ENCODE results near the gene CFAP77.
A peak's percentile ranks its signal among the peaks of the same experiment; 100 is the strongest.

Gene CFAP77

GRCh38 chr9:132410642-132411041 lies 631 bp downstream of the CFAP77 start:
- Histone ChIP-seq H3K27ac (replicated peaks) (no peak overlapping the region), H3K4me3 (replicated peaks; ENCODE audit: insufficient read depth, low read length) (peak overlapping the region; percentile 8; the same call in 1 of the 2 replicates), H3K27me3 (ENCODE audit: insufficient read depth, poor library complexity, severe bottlenecking) (peaks cover 36% of the 10 kb centered on the region)
- TF ChIP-seq CTCF (IDR thresholded peaks at IDR 0.05; ENCODE audit: insufficient read depth, low read length): no peak
- TF ChIP-seq REST (IDR thresholded peaks at IDR 0.05; ENCODE audit: insufficient replicate concordance, low read depth): no peak
- no peak for TF ChIP-seq SPI1 (IDR thresholded peaks at IDR 0.05; ENCODE audit: borderline replicate concordance, low read depth)
- no peak for TF ChIP-seq POLR2AphosphoS5 (IDR thresholded peaks at IDR 0.05; ENCODE audit: low read depth)
- no peak for TF ChIP-seq GABPA (IDR thresholded peaks at IDR 0.05; ENCODE audit: low read depth)
- DNase-seq (ENCODE audit: low read depth in 1 of 2, low spot score in 1 of 2): no peak

- DNase-seq (ENCODE audit: low read depth in 1 of 2, low spot score in 1 of 2): peak in 1 of 2 experiments; percentile 36
- Histone ChIP-seq H3K27ac (replicated peaks) (no peak overlapping the region), H3K4me3 (replicated peaks; ENCODE audit: insufficient read depth, low read length) (0 out of 2 replicates have a peak overlapping the region, but pooled peaks have one; percentile 8), H3K27me3 (ENCODE audit: insufficient read depth, poor library complexity, severe bottlenecking) (peaks cover 40% of the 10 kb centered on the region)
- TF ChIP-seq REST (IDR thresholded peaks at IDR 0.05; ENCODE audit: insufficient replicate concordance, low read depth): no peak
- TF ChIP-seq CTCF (IDR thresholded peaks at IDR 0.05; ENCODE audit: insufficient read depth, low read length): peak; percentile 18
- no peak for TF ChIP-seq POLR2AphosphoS5 (IDR thresholded peaks at IDR 0.05; ENCODE audit: low read depth)
- no peak for TF ChIP-seq SPI1 (IDR thresholded peaks at IDR 0.05; ENCODE audit: borderline replicate concordance, low read depth)
- TF ChIP-seq GABPA (IDR thresholded peaks at IDR 0.05; ENCODE audit: low read depth): no peak
These were observed 1.1 kb downstream of the CFAP77 start for GRCh38 chr9:132411091-132411508.

GRCh38 chr9:132412089-132412488 lies 2.1 kb downstream of the CFAP77 start:
- H3K4me3 ChIP-seq (replicated peaks; ENCODE audit: insufficient read depth, low read length): no peak overlapping the region
- DNase-seq (ENCODE audit: low read depth in 1 of 2, low spot score in 1 of 2): no peak
- peaks cover 40% of the 10 kb centered on the region for H3K27me3 ChIP-seq (ENCODE audit: insufficient read depth, poor library complexity, severe bottlenecking)
- no peak overlapping the region for H3K27ac ChIP-seq (replicated peaks)
- TF ChIP-seq REST (IDR thresholded peaks at IDR 0.05; ENCODE audit: insufficient replicate concordance, low read depth): no peak
- no peak for TF ChIP-seq SPI1 (IDR thresholded peaks at IDR 0.05; ENCODE audit: borderline replicate concordance, low read depth)
- TF ChIP-seq CTCF (IDR thresholded peaks at IDR 0.05; ENCODE audit: insufficient read depth, low read length): no peak
- TF ChIP-seq POLR2AphosphoS5 (IDR thresholded peaks at IDR 0.05; ENCODE audit: low read depth): no peak
- TF ChIP-seq GABPA (IDR thresholded peaks at IDR 0.05; ENCODE audit: low read depth): no peak
